ENCODE data around the gene CACNA1H.

- TF ChIP-seq CTCF (IDR thresholded peaks at IDR 0.05; ENCODE audit: poor library complexity) (no peak), EZH2 (IDR thresholded peaks at IDR 0.05; ENCODE audit: borderline replicate concordance) (no peak), EZH2phosphoT487 (IDR thresholded peaks at IDR 0.05; ENCODE audit: low read depth, severe bottlenecking, unreplicated experiment) (no peak)
Observed at GRCh38 chr16:1173788-1174451, 21.0 kb downstream of the CACNA1H start.
